Sigmoid colon (tissue), 4 donors: ENCODE data around the gene PER3.

Experiments
- POLR2A ChIP-seq, 2 donors: fragments of 450-650 bp; IDR thresholded peaks; one replicate each; pipeline ENCODE4 v1.6.1; 2016; ENCODE audit warnings: antibody characterized with exemption in 2 of 2, mild to moderate bottlenecking in 2 of 2, moderate library complexity in 2 of 2
- POLR2AphosphoS5 ChIP-seq, 4 donors: sonication (generic); formaldehyde crosslinking; IDR thresholded peaks; one replicate each; pipeline ENCODE4 v1.6.1; 2017; ENCODE audit warnings: antibody characterized with exemption in 4 of 4

DNA sequence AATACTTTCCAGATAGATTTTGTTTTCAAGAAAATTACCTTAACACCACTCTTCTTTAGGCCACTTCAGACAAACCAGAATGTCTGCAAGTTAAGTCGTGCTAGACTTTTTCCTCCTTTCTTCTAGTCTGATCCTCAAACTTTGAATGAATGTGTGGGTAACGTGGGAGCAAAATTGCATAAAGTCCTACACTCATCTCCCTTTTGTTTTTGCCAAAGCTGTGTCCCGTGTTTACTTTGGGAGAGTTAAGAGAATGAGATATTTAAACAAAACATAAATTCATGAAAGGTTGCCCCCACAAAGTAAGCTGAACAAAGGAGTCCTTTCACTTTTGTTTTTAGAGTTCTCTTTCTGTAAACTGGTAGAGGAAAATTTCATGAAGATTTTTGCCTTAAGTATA is 29.9 kb upstream of the PER3 start:
- TF ChIP-seq POLR2AphosphoS5 (IDR thresholded peaks at IDR 0.05): no peak
- no peak for TF ChIP-seq POLR2A (IDR thresholded peaks at IDR 0.05)
